Measurements from ENCODE around the gene KRT8. TPM values are rescaled to one million over a fixed set of nuclear protein-coding genes. Genes with fewer than 3 reads are reported as not detected.
A peak's percentile ranks its signal among the peaks of the same experiment; 100 is the strongest.

KRT8 gene
- total RNA-seq, 1 experiment from 2014 or later = 1,655 TPM

GRCh38 chr12:52926596-52927234 lies 21.8 kb upstream of the KRT8 start:
- ATAC-seq (peak; percentile 20), DNase-seq (ENCODE audit: low read depth, low spot score) (no peak)
- no peaks in the 10 kb centered on the region for H3K9me2 ChIP-seq (ENCODE audit: insufficient read depth)
- H3K79me2 ChIP-seq (ENCODE audit: insufficient read depth, low read length) = no peaks in the 10 kb centered on the region
- peak overlapping the region; percentile 74 for H3K9ac ChIP-seq (ENCODE audit: low read length)
- peak overlapping the region; percentile 92 for H3K4me2 ChIP-seq (ENCODE audit: low read length)
- ChIA-PET RAD21 (ENCODE audit: low non-redundant PET in 1 of 2, low total read pairs in 2 of 2, uncharacterized antibody in 2 of 2, unreplicated experiment in 2 of 2) (interaction anchor here (0.8 to 3.9 kb wide), 6 partner anchors 12 to 32 kb away, joined by 3 to 28 read pairs (median 9); partner anchors contain the start of gene KRT8 (in 2 of the 2)), POLR2A (interaction anchor here (0.7 to 14.5 kb wide), 12 partner anchors 10 to 55 kb away, joined by 3 to 262 read pairs (median 5); partner anchors contain the start of genes KRT18 and KRT8), CTCF (interaction anchor here (0.6 to 3.3 kb wide), 12 partner anchors 8 to 54 kb away, joined by 3 to 17 read pairs (median 4); partner anchors contain the start of gene KRT8)
- TF ChIP-seq MAX (IDR thresholded peaks at IDR 0.05) (no peak), FOSL1 (IDR thresholded peaks at IDR 0.05; ENCODE audit: low read depth) (no peak), SRF (IDR thresholded peaks at IDR 0.05; ENCODE audit: low read depth) (no peak), EZH2 (IDR thresholded peaks at IDR 0.05) (no peak), EZH2phosphoT487 (IDR thresholded peaks at IDR 0.05; ENCODE audit: borderline replicate concordance) (no peak), ZNF274 (IDR thresholded peaks at IDR 0.05; ENCODE audit: low read depth, low read length) (no peak), ELF1 (IDR thresholded peaks at IDR 0.05; ENCODE audit: borderline replicate concordance, low read depth) (no peak), SP1 (IDR thresholded peaks at IDR 0.05; ENCODE audit: low read depth) (no peak), EGR1 (IDR thresholded peaks at IDR 0.05; ENCODE audit: low read depth) (no peak), JUND (IDR thresholded peaks at IDR 0.05) (no peak), ZFX (IDR thresholded peaks at IDR 0.05) (no peak)
- peak overlapping the region; percentile 95 for H3K27ac ChIP-seq (ENCODE audit: low read depth, low read length)
- no TSS peak for BruUV-seq (replicated peaks)
- no peaks in the 10 kb centered on the region for H4K20me1 ChIP-seq (ENCODE audit: insufficient read depth)
- H3K27me3 ChIP-seq (ENCODE audit: insufficient read depth, low read length) = no peaks in the 10 kb centered on the region
- H3K4me1 ChIP-seq (ENCODE audit: control insufficient read depth in 1 of 2, insufficient read depth in 2 of 2, low read length in 2 of 2) = peaks cover 63 to 89% of the 10 kb centered on the region in 2 experiments
- no peak overlapping the region for H2AFZ ChIP-seq (ENCODE audit: low read depth, low read length, poor library complexity, severe bottlenecking)
- no peaks in the 10 kb centered on the region for H3K9me3 ChIP-seq (ENCODE audit: control insufficient read depth in 1 of 2, insufficient read depth in 1 of 2, low read depth in 1 of 2, low read length in 2 of 2)
- H3K4me3 ChIP-seq (replicated peaks in 1 of 2; ENCODE audit: low read depth in 1 of 2, low read length in 2 of 2) = peak overlapping the region; percentile 19 to 51
- H3K36me3 ChIP-seq (ENCODE audit: control insufficient read depth in 1 of 2, insufficient read depth in 2 of 2, low read length in 2 of 2) = no peaks in the 10 kb centered on the region
- intact Hi-C loops (cut with micrococcal nuclease) = loop anchor here (1.0 kb wide), 2 partner anchors 19 to 21 kb away; partner anchors contain the start of gene KRT8
